Cardiac fibroblast (primary cell): ENCODE measurements around the gene KIT.

ENCODE experiments used
- DNase-seq, 2 donors: peaks; one replicate each; pipeline versions ENCODE4 v3.0.0 to v3.0.0-alpha.2; 2010; ENCODE audit warnings: low read depth in 2 of 2
- H3K4me3 ChIP-seq, 2 donors: replicated peaks in 1 of 2; 1 replicate in 1 of 2; 2 replicates in 1 of 2; pipeline ENCODE4 v1.5.1; 2011; ENCODE audit warnings: low read depth in 2 of 2, low read length in 2 of 2, mild to moderate bottlenecking in 2 of 2, moderate library complexity in 1 of 2
- TF ChIP-seq, protein P1 (sequence below): IDR thresholded peaks from one replicate; pipeline ENCODE4 v1.5.1; 2011; ENCODE audit warnings: low read depth, mild to moderate bottlenecking, low read length, inconsistent platforms

KIT gene

DNA sequence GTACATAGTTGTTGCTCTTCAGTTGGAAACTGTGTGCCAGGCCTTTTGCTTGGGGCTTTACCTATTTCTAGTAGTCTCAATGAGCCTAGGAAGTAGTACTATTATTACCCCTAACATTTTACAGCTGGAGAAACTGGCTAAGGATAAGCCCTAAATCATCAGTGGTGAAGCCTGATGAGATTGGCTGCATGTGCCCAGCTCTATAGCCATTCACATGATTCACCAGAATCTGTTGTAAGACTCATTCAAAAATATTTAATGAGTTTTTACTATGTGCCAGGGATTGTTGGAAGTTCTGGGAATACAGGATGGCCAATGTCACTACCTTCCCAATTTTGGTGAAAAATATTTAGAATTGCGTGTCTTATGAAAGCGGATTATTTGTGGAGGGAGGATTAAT is 2.8 kb downstream of the KIT start:
- peak in 1 of 2 donors; percentile 22 for DNase-seq
- no peak overlapping the region for H3K4me3 ChIP-seq

DNA sequence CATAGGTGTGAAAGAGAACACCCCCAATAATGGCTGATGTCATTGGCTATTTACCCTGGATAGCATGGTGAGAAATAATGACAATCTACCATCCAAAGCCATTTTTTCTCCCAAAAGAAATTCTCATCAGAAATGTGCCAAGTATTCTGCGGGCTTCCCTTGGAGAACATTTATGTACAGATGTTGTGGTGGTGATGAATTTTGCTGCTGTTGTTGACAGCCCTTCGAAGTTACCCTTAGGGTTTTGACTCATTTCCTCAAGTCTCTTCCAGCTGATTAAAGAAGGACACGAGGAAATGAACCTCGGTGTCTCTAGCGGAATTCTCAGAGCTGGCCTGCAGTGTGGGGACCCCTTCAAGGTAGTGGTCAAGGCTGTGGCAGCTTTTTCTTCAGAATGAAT is 3.4 kb downstream of the KIT start:
- TF ChIP-seq, protein P1, sequence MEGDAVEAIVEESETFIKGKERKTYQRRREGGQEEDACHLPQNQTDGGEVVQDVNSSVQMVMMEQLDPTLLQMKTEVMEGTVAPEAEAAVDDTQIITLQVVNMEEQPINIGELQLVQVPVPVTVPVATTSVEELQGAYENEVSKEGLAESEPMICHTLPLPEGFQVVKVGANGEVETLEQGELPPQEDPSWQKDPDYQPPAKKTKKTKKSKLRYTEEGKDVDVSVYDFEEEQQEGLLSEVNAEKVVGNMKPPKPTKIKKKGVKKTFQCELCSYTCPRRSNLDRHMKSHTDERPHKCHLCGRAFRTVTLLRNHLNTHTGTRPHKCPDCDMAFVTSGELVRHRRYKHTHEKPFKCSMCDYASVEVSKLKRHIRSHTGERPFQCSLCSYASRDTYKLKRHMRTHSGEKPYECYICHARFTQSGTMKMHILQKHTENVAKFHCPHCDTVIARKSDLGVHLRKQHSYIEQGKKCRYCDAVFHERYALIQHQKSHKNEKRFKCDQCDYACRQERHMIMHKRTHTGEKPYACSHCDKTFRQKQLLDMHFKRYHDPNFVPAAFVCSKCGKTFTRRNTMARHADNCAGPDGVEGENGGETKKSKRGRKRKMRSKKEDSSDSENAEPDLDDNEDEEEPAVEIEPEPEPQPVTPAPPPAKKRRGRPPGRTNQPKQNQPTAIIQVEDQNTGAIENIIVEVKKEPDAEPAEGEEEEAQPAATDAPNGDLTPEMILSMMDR, result no peak
- no peak overlapping the region for H3K4me3 ChIP-seq
- peak; percentile 52 to 85 for DNase-seq

More for the DNA sequence above, 2.8 kb downstream of the KIT start:
- TF ChIP-seq, protein P1, result no peak

DNA sequence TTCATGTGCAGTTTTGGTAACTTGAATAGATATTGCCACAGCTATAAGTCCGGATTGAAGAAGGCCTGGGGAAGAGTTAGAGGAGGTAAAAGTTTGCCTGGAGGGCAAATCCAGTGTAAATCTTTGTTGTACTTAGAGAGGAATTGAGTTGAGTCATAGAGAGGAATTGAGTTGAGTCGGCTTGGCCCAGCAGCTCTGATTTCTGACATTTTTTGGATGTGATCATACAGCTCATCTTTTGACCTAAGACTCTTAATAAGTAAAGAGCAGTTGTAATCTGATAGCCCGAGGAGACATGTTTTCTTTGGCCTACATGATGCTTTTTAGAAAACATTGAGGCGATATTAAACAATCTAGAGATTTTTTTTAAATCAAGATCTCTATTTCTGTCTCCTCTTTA is 3.9 kb downstream of the KIT start:
- no peak overlapping the region for H3K4me3 ChIP-seq
- TF ChIP-seq, protein P1, result no peak
- peak; percentile 55 to 91 for DNase-seq

DNA sequence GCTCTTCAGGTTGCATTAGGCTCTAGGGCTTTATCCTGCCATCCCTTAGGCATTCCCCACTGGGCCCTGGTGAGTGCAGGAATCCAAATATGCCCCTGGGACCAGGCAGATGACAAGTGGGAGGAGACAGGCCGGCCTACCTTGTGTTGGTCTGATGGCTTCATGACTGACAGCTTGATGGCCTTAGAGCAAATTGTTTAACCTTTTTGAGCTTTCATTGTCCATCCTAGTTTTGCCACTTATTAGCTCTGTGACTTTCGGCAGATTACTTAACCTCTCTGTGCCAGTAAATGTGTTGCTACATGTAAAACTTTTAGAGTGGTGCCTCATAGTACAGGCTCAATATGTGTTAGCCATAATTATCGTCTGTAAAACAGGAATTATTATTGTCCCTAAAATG is 4.4 kb downstream of the KIT start:
- TF ChIP-seq, protein P1, result no peak
- H3K4me3 ChIP-seq, result no peak overlapping the region

DNA sequence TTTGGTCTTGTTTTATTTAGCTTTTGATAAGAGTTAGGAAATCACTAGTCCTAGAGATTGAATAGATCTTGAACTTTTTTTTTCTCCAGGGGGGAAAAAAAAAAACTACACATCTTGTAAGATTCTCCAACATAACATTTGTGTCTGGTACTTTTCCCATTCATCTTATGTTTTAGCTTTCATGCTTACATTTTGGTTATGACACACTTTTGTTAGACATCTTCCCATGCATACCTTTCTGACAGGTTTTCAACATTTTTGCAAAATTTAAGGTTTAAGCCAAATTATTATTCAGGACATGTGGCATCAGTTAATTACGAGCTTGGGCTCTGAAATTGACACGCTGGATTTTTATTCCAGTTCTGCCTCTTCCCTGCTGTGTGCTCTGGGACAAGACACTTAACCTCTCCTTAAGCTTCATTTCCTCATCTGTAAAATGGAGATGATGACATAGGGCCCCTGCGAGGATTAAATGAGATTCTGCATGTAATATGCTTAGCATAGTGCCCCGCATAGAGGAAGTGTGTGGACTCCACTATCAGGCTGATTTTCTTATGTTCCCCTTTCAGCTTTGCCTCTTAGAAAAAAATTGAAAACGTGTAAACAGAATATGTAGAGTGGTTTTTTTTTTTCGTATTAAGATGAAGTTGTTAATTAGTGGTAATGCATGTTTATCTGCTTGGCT is 5.3 kb downstream of the KIT start:
- DNase-seq, result no peak
- no peak overlapping the region for H3K4me3 ChIP-seq
- TF ChIP-seq, protein P1, result no peak

More for the DNA sequence above, 4.4 kb downstream of the KIT start:
- DNase-seq, result no peak

DNA sequence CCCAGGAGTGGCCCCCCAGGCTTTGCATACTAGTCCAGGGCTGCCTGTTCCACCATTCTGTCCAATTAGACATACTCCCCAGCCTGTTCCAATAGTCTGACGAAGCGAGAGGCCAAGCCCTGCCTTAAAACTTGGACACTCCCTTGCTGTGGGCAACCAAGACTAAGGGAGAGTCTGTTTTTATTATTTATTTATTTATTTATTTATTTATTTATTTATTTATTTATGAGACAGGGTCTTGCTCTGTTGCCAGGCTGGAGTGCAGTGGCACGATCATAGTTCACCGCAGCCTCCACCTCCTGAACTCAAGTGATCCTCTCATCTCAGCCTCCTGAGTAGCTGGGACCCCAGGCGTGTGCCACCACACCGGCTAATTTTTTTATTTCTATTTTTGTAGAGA is 6.6 kb downstream of the KIT start:
- H3K4me3 ChIP-seq, result no peak overlapping the region
- no peak for DNase-seq
- TF ChIP-seq, protein P1, result no peak
